GM23338 (cell line): ENCODE results near the gene IL17C. TPM values are rescaled to one million over a fixed set of nuclear protein-coding genes. Genes with fewer than 3 reads are reported as not detected.
A peak's percentile ranks its signal among the peaks of the same experiment; 100 is the strongest.

Experiments used
- ATAC-seq: fragments of 200-7000 bp; cut with Tn5 transposase; 3 replicates; pipeline ENCODE4 v1.9.1; 2020
- DNase-seq: peaks from one replicate; pipeline ENCODE4 v3.0.0-alpha.2; 2015; ENCODE audit warnings: low spot score
- H2AFZ ChIP-seq: fragments of 200-600 bp; sonication (generic); 2 replicates; pipeline ENCODE4 v1.8.0; 2016; ENCODE audit warnings: antibody characterized with exemption, mild to moderate bottlenecking, moderate library complexity
- H3F3A ChIP-seq: fragments of 200-600 bp; sonication (generic); replicated peaks from 2 replicates; pipeline ENCODE4 v1.8.0; 2017; ENCODE audit warnings: antibody characterized with exemption, mixed run types, low read depth
- H3K27ac ChIP-seq: fragments of 200-600 bp; sonication (generic); 2 replicates; pipeline ENCODE4 v1.6.1; 2016; ENCODE audit warnings: low read depth
- H3K27me3 ChIP-seq: fragments of 200-600 bp; sonication (generic); 2 replicates; pipeline ENCODE4 v1.8.0; 2016; ENCODE audit warnings: mild to moderate bottlenecking, mixed run types, moderate library complexity; ENCODE audit not compliant: insufficient read depth
- H3K36me3 ChIP-seq: fragments of 200-600 bp; sonication (generic); 2 replicates; pipeline ENCODE4 v1.8.0; 2016; ENCODE audit warnings: mild to moderate bottlenecking; ENCODE audit not compliant: insufficient read depth
- H3K4me1 ChIP-seq: fragments of 200-600 bp; sonication (generic); 2 replicates; pipeline ENCODE4 v1.8.0; 2016; ENCODE audit warnings: mild to moderate bottlenecking, moderate library complexity; ENCODE audit not compliant: insufficient read depth
- H3K4me2 ChIP-seq: fragments of 200-600 bp; sonication (generic); 2 replicates; pipeline ENCODE4 v1.7.1; 2017; ENCODE audit warnings: mixed run types
- H3K4me3 ChIP-seq: fragments of 200-600 bp; sonication (generic); 2 replicates; pipeline ENCODE4 v1.6.1; 2016; ENCODE audit warnings: mixed run types
- H3K79me2 ChIP-seq: fragments of 200-600 bp; sonication (generic); replicated peaks from 2 replicates; pipeline ENCODE4 v1.8.0; 2017; ENCODE audit warnings: mild to moderate bottlenecking; ENCODE audit not compliant: insufficient read depth
- H3K9me2 ChIP-seq: fragments of 200-600 bp; sonication (generic); 2 replicates; pipeline ENCODE4 v1.8.0; 2017; ENCODE audit not compliant: insufficient read depth
- H4K20me1 ChIP-seq: fragments of 200-600 bp; sonication (generic); replicated peaks from 2 replicates; pipeline ENCODE4 v1.8.0; 2017; ENCODE audit warnings: mild to moderate bottlenecking; ENCODE audit not compliant: insufficient read depth
- H3K27ac Mint-ChIP-seq: 2 replicates; pipeline ENCODE4 v1.8.0; 2020; ENCODE audit warnings: inconsistent platforms, mild to moderate bottlenecking, moderate library complexity, mixed read lengths
- H3K27me3 Mint-ChIP-seq: 3 replicates; pipeline ENCODE4 v1.8.0; 2022; ENCODE audit warnings: low read depth, mild to moderate bottlenecking, moderate library complexity, mixed read lengths, inconsistent platforms; ENCODE audit not compliant: insufficient read depth, poor library complexity
- H3K36me3 Mint-ChIP-seq: 3 replicates; pipeline ENCODE4 v1.8.0; 2021; ENCODE audit warnings: low read depth, mild to moderate bottlenecking, inconsistent platforms, moderate library complexity, mixed read lengths
- H3K4me1 Mint-ChIP-seq: 3 replicates; pipeline ENCODE4 v1.8.0; 2020; ENCODE audit warnings: mild to moderate bottlenecking, inconsistent platforms, mixed read lengths
- H3K4me3 Mint-ChIP-seq: 3 replicates; pipeline ENCODE4 v1.8.0; 2021; ENCODE audit warnings: moderate library complexity, mild to moderate bottlenecking, inconsistent platforms, mixed read lengths
- H3K9me3 Mint-ChIP-seq: 3 replicates; pipeline ENCODE4 v1.8.0; 2020; ENCODE audit warnings: moderate library complexity, mild to moderate bottlenecking, inconsistent platforms, mixed read lengths
- EZH2 ChIP-seq: fragments of 200-600 bp; sonication (generic); IDR thresholded peaks from one replicate; pipeline ENCODE4 v1.8.0; 2017; ENCODE audit warnings: antibody characterized with exemption, mild to moderate bottlenecking, low read depth; ENCODE audit not compliant: unreplicated experiment
- EZH2phosphoT487 ChIP-seq: fragments of 200-600 bp; sonication (generic); IDR thresholded peaks from one replicate; pipeline ENCODE4 v1.8.1; 2018; ENCODE audit warnings: antibody characterized with exemption; ENCODE audit not compliant: unreplicated experiment
- JUNB ChIP-seq: IDR thresholded peaks from one replicate; pipeline ENCODE4 v1.6.1; 2016; ENCODE audit warnings: antibody characterized with exemption; ENCODE audit not compliant: unreplicated experiment
- NANOG ChIP-seq: IDR thresholded peaks from 2 replicates; pipeline ENCODE4 v1.6.1; 2016; ENCODE audit warnings: antibody characterized with exemption, borderline replicate concordance
- POLR2AphosphoS5 ChIP-seq: IDR thresholded peaks from 2 replicates; pipeline ENCODE4 v1.6.1; 2016; ENCODE audit warnings: antibody characterized with exemption, low read depth
- ZNF114 ChIP-seq: fragments of 250-450 bp; sonication (Bioruptor Pico); IDR thresholded peaks from 2 replicates; pipeline ENCODE4 v1.5.0; 2020; ENCODE audit warnings: mild to moderate bottlenecking, moderate library complexity
- ZNF331 ChIP-seq: fragments of 250-450 bp; sonication (Bioruptor Pico); IDR thresholded peaks from 2 replicates; pipeline ENCODE4 v1.5.0; 2020; ENCODE audit warnings: low read depth, mild to moderate bottlenecking, moderate library complexity
- ZNF462 ChIP-seq: fragments of 250-450 bp; sonication (Bioruptor Pico); IDR thresholded peaks from 2 replicates; pipeline ENCODE4 v1.5.0; 2020; ENCODE audit warnings: mild to moderate bottlenecking, moderate library complexity
- polyA plus RNA-seq: library from polyadenylated mRNA; unstranded; fragments of >200 nt; fragmentation: Nextera tagmentation; extraction: Ambion mirVana; gene quantifications from 2 replicates; pipeline ENCODE4 v1.2.1, GENCODE V29; 2016
- total RNA-seq: library from RNA; depleted of rRNA; stranded (reverse); fragments of >200 nt; shearing (Covaris generic); gene quantifications from 2 replicates; pipeline ENCODE4 v1.2.3, GENCODE V29; 2014
- TF ChIP-seq, protein P1 (sequence below), 2 experiments: fragments of 200-600 bp in 1 of 2; sonication (generic) in 1 of 2; conservative IDR thresholded peaks; 2 replicates each; pipeline versions ENCODE4 v1.5.1 to v1.6.1; 2016 to 2017; ENCODE audit warnings: antibody characterized with exemption in 2 of 2, low read depth in 2 of 2, mild to moderate bottlenecking in 2 of 2, moderate library complexity in 1 of 2
- TF ChIP-seq, protein P2 (sequence below): IDR thresholded peaks from 2 replicates; pipeline ENCODE4 v1.6.1; 2016; ENCODE audit warnings: antibody characterized with exemption

Gene IL17C
- total and polyA plus RNA-seq, 2 experiments from 2014 or later: 2.7 to 3.9 TPM

GRCh38 chr16:88642881-88643643 lies 4.7 kb downstream of the IL17C start:
- H3K27ac ChIP-seq: no peak overlapping the region
- 0 out of 2 replicates have a peak, but pooled peaks cover 8% of the 10 kb centered on the region for H3F3A ChIP-seq
- no peaks in the 10 kb centered on the region; the same call in 1 of the 2 replicates for H4K20me1 ChIP-seq
- DNase-seq: peak; percentile 56
- Mint-ChIP-seq H3K4me3 (no peak overlapping the region), H3K36me3 (peaks cover 18% of the 10 kb centered on the region; the same call in 2 of the 3 replicates), H3K27ac (no peak overlapping the region), H3K4me1 (peaks cover 21% of the 10 kb centered on the region), H3K9me3 (peaks cover 6% of the 10 kb centered on the region; the same call in 2 of the 3 replicates), H3K27me3 (peaks cover 31% of the 10 kb centered on the region)
- H3K4me3 ChIP-seq: no peak overlapping the region
- TF ChIP-seq, protein P1, sequence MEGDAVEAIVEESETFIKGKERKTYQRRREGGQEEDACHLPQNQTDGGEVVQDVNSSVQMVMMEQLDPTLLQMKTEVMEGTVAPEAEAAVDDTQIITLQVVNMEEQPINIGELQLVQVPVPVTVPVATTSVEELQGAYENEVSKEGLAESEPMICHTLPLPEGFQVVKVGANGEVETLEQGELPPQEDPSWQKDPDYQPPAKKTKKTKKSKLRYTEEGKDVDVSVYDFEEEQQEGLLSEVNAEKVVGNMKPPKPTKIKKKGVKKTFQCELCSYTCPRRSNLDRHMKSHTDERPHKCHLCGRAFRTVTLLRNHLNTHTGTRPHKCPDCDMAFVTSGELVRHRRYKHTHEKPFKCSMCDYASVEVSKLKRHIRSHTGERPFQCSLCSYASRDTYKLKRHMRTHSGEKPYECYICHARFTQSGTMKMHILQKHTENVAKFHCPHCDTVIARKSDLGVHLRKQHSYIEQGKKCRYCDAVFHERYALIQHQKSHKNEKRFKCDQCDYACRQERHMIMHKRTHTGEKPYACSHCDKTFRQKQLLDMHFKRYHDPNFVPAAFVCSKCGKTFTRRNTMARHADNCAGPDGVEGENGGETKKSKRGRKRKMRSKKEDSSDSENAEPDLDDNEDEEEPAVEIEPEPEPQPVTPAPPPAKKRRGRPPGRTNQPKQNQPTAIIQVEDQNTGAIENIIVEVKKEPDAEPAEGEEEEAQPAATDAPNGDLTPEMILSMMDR (conservative IDR thresholded peaks at IDR 0.05; ENCODE audit: low read depth in 2 of 2): peak; percentile 8 to 19; a peak in 1 of 4 replicates
- no peak for TF ChIP-seq EZH2
- no peaks in the 10 kb centered on the region for H3K27me3 ChIP-seq
- no peaks in the 10 kb centered on the region for H3K9me2 ChIP-seq
- H3K4me1 ChIP-seq: peaks cover 10% of the 10 kb centered on the region
- no peak overlapping the region for H3K4me2 ChIP-seq
- H2AFZ ChIP-seq: no peak overlapping the region
- H3K36me3 ChIP-seq: no peaks in the 10 kb centered on the region
- no peaks in the 10 kb centered on the region for H3K79me2 ChIP-seq
- ATAC-seq: no peak

GRCh38 chr16:88643644-88643932 lies 5.2 kb downstream of the IL17C start:
- Mint-ChIP-seq H3K4me3 (no peak overlapping the region), H3K27ac (no peak overlapping the region), H3K4me1 (peaks cover 17% of the 10 kb centered on the region), H3K36me3 (peaks cover 18% of the 10 kb centered on the region; the same call in 2 of the 3 replicates), H3K27me3 (peaks cover 29% of the 10 kb centered on the region), H3K9me3 (peaks cover 6% of the 10 kb centered on the region; the same call in 2 of the 3 replicates)
- no peak overlapping the region for H2AFZ ChIP-seq
- DNase-seq (no peak), ATAC-seq (no peak)
- H3K9me2 ChIP-seq: no peaks in the 10 kb centered on the region
- no peaks in the 10 kb centered on the region for H3K36me3 ChIP-seq
- H3K27me3 ChIP-seq: no peaks in the 10 kb centered on the region
- no peak overlapping the region for H3K4me2 ChIP-seq
- no peak overlapping the region for H3K4me3 ChIP-seq
- H3K27ac ChIP-seq: no peak overlapping the region
- H4K20me1 ChIP-seq: no peaks in the 10 kb centered on the region; the same call in 1 of the 2 replicates
- H3K79me2 ChIP-seq: no peaks in the 10 kb centered on the region
- H3K4me1 ChIP-seq: peaks cover 5% of the 10 kb centered on the region; the same call in 1 of the 2 replicates
- H3F3A ChIP-seq: 0 out of 2 replicates have a peak, but pooled peaks cover 7% of the 10 kb centered on the region
- TF ChIP-seq POLR2AphosphoS5: no peak
- no peak for TF ChIP-seq JUNB
- TF ChIP-seq, protein P2, sequence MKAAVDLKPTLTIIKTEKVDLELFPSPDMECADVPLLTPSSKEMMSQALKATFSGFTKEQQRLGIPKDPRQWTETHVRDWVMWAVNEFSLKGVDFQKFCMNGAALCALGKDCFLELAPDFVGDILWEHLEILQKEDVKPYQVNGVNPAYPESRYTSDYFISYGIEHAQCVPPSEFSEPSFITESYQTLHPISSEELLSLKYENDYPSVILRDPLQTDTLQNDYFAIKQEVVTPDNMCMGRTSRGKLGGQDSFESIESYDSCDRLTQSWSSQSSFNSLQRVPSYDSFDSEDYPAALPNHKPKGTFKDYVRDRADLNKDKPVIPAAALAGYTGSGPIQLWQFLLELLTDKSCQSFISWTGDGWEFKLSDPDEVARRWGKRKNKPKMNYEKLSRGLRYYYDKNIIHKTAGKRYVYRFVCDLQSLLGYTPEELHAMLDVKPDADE: no peak
- no peak for TF ChIP-seq NANOG
- TF ChIP-seq ZNF114 (CRISPR knock-in tag): no peak
- TF ChIP-seq EZH2phosphoT487: no peak
- TF ChIP-seq ZNF331 (CRISPR knock-in tag): no peak
- no peak for TF ChIP-seq EZH2
- no peak for TF ChIP-seq ZNF462 (CRISPR knock-in tag)
